DOHH2 (cell line): ENCODE results near the gene SPP2.

Experiments
- H3F3A ChIP-seq: fragments of 200-600 bp; sonication (generic), shearing (Covaris generic); 2 replicates; pipeline ENCODE4 v1.6.0; 2016; ENCODE audit warnings: antibody characterized with exemption, mild to moderate bottlenecking; ENCODE audit not compliant: control insufficient read depth, insufficient read depth
- H3K27ac ChIP-seq: fragments of 200-600 bp; sonication (generic); 2 replicates; pipeline ENCODE4 v1.5.1; 2014; ENCODE audit warnings: low read depth, mild to moderate bottlenecking, low read length, moderate library complexity
- H3K27me3 ChIP-seq: fragments of 200-600 bp; sonication (generic); 2 replicates; pipeline ENCODE4 v1.6.1; 2014; ENCODE audit warnings: mild to moderate bottlenecking, low read length, mixed read lengths; ENCODE audit not compliant: control insufficient read depth
- H3K36me3 ChIP-seq: fragments of 200-600 bp; sonication (generic); 2 replicates; pipeline ENCODE4 v1.6.1; 2014; ENCODE audit warnings: mild to moderate bottlenecking, low read length, moderate library complexity, mixed read lengths; ENCODE audit not compliant: control insufficient read depth
- H3K4me1 ChIP-seq: fragments of 200-600 bp; sonication (generic); 2 replicates; pipeline ENCODE4 v1.6.1; 2014; ENCODE audit warnings: mild to moderate bottlenecking, low read length, mixed read lengths; ENCODE audit not compliant: control insufficient read depth
- H3K4me2 ChIP-seq: fragments of 200-600 bp; sonication (generic); 2 replicates; pipeline ENCODE4 v1.6.0; 2014; ENCODE audit warnings: mild to moderate bottlenecking, low read length, moderate library complexity
- H3K4me3 ChIP-seq: fragments of 200-600 bp; sonication (generic); 2 replicates; pipeline ENCODE4 v1.5.1; 2014; ENCODE audit warnings: mild to moderate bottlenecking, low read length, mixed read lengths
- H3K79me2 ChIP-seq: fragments of 200-600 bp; sonication (generic); 2 replicates; pipeline ENCODE4 v1.6.1; 2014; ENCODE audit warnings: mild to moderate bottlenecking, low read length, mixed read lengths; ENCODE audit not compliant: control insufficient read depth
- H3K9me2 ChIP-seq: fragments of 200-600 bp; sonication (generic); replicated peaks from 2 replicates; pipeline ENCODE4 v1.6.1; 2014; ENCODE audit warnings: mild to moderate bottlenecking, low read length, mixed read lengths; ENCODE audit not compliant: control insufficient read depth
- H3K9me3 ChIP-seq: fragments of 200-600 bp; sonication (generic); 2 replicates; pipeline ENCODE4 v1.6.1; 2014; ENCODE audit warnings: antibody characterized with exemption, low read length, mixed read lengths; ENCODE audit not compliant: control insufficient read depth, insufficient read depth
- H4K20me1 ChIP-seq: fragments of 200-600 bp; sonication (generic); 2 replicates; pipeline ENCODE4 v1.6.0; 2014; ENCODE audit warnings: low read depth, mild to moderate bottlenecking, antibody characterized with exemption, low read length, moderate library complexity; ENCODE audit not compliant: control insufficient read depth, insufficient read depth
- CTCF ChIP-seq: fragments of 200-600 bp; sonication (generic); IDR thresholded peaks from one replicate; pipeline ENCODE4 v1.5.1; 2014; ENCODE audit warnings: antibody characterized with exemption, mild to moderate bottlenecking, low read depth, low read length; ENCODE audit not compliant: poor library complexity, severe bottlenecking
- EZH2phosphoT487 ChIP-seq: fragments of 200-600 bp; sonication (generic); IDR thresholded peaks from 2 replicates; pipeline ENCODE4 v1.6.1; 2017; ENCODE audit warnings: borderline replicate concordance, mild to moderate bottlenecking, antibody characterized with exemption, low read length, moderate library complexity, mixed read lengths

The SPP2 gene

DNA sequence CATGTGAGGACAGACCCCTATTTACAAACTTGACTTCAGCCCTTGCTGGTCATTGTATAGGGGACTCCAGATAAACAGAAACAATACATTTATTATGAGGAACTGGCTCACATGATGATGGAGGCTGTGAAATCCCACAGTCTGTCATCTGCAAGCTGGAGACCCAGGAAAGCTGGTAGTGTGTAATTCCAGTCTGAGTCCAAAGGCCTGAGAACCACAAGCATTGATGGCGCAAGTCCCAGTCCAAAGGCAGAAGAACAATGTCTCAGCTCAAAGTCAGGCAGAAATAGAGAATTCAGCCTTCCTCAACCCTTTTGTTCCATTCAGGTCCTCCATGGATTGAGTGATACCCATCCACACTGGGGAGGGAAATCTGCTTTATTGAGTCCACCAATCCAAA, 28.1 kb upstream of the SPP2 start:
- no peak overlapping the region for H3K4me3 ChIP-seq
- H3K36me3 ChIP-seq = no peaks in the 10 kb centered on the region
- no peak overlapping the region for H3K4me2 ChIP-seq
- no peaks in the 10 kb centered on the region for H3K9me3 ChIP-seq
- no peaks in the 10 kb centered on the region for H3K27me3 ChIP-seq
- H3K79me2 ChIP-seq = no peaks in the 10 kb centered on the region
- no peak for TF ChIP-seq EZH2phosphoT487
- no peak for TF ChIP-seq CTCF
- H4K20me1 ChIP-seq = no peaks in the 10 kb centered on the region
- no peaks in the 10 kb centered on the region for H3K4me1 ChIP-seq
- H3F3A ChIP-seq = no peaks in the 10 kb centered on the region
- no peaks in the 10 kb centered on the region for H3K9me2 ChIP-seq
- H3K27ac ChIP-seq = no peak overlapping the region

DNA sequence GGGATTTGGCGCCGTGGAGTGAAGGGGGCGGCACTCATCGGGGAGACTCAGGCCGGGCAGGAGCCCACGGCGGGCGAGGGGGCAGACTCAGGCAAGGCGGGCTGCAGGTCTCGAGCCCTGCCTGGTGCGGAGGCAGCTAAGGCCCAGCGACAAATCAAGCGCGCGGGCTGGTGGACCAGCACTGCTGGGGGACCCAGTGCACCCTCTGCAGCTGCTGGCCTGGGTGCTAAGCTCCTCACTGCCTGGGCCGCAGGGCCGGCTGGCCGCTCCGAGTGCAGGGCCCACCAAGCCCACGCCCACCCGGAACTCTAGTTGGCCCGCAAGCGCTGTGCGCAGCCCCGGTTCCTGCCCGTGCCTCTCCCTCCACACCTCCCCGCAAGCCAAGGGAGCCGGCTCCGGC, 26.2 kb upstream of the SPP2 start:
- H3K4me3 ChIP-seq = no peak overlapping the region
- H3K4me2 ChIP-seq = no peak overlapping the region
- H3K79me2 ChIP-seq = no peaks in the 10 kb centered on the region
- no peaks in the 10 kb centered on the region for H3F3A ChIP-seq
- H3K9me2 ChIP-seq = no peaks in the 10 kb centered on the region
- H3K4me1 ChIP-seq = no peaks in the 10 kb centered on the region
- H3K36me3 ChIP-seq = no peaks in the 10 kb centered on the region
- no peaks in the 10 kb centered on the region for H3K9me3 ChIP-seq
- H3K27me3 ChIP-seq = no peaks in the 10 kb centered on the region
- TF ChIP-seq CTCF (no peak), EZH2phosphoT487 (no peak)
- no peak overlapping the region for H3K27ac ChIP-seq
- no peaks in the 10 kb centered on the region for H4K20me1 ChIP-seq

DNA sequence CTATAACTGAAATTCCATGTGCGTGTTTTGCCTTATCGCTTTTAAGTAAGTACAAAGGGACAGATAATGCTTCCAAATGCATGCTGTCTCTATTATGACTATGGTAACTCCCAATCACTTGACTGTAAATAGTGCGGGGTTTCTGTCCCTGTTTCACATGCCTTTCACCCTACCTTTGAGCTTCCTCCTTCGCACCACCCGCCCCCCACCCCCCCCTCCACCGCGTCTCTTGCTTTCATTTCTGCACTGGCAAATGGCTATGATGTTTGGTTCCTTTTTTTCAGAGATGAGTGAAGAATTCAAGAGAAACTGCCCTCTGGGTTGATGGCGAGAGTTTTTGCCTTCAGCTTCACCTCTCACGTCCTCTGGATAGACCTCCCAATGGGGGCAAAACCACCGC, 25.0 kb upstream of the SPP2 start:
- H3K27ac ChIP-seq = no peak overlapping the region
- no peak overlapping the region for H3K4me3 ChIP-seq
- H3K36me3 ChIP-seq = no peaks in the 10 kb centered on the region
- TF ChIP-seq CTCF (no peak), EZH2phosphoT487 (no peak)
- no peaks in the 10 kb centered on the region for H4K20me1 ChIP-seq
- no peaks in the 10 kb centered on the region for H3K9me2 ChIP-seq
- no peaks in the 10 kb centered on the region for H3F3A ChIP-seq
- H3K79me2 ChIP-seq = no peaks in the 10 kb centered on the region
- H3K27me3 ChIP-seq = no peaks in the 10 kb centered on the region
- H3K9me3 ChIP-seq = no peaks in the 10 kb centered on the region
- no peaks in the 10 kb centered on the region for H3K4me1 ChIP-seq
- H3K4me2 ChIP-seq = no peak overlapping the region

DNA sequence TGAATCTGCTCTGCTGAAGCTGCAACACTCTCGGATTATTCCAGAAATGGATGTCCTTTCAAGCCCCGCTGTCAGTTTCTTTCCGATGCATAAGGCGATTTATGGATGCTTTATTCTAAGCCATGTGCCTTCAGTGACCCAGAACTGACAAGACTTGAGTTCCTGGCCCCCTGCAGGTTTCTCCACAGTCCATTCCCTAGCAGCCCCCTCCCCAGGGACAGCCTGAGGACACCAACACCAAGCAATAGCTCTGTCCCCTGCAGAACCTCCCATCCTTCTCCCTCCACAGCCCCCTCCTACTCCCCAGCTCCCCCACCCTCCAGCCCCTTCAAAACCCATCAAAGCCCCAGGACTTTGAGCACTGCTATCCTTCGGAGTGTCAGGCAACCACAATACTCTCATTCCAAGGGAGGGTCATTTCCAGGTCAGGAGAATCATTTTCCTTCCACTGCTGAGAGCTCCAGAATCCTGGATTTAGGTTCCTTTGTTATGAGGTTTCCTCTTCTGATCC, 24.6 kb upstream of the SPP2 start:
- no peaks in the 10 kb centered on the region for H4K20me1 ChIP-seq
- H3K36me3 ChIP-seq = no peaks in the 10 kb centered on the region
- H3K9me2 ChIP-seq = no peaks in the 10 kb centered on the region
- H3K4me2 ChIP-seq = no peak overlapping the region
- no peak overlapping the region for H3K27ac ChIP-seq
- H3K4me3 ChIP-seq = no peak overlapping the region
- no peaks in the 10 kb centered on the region for H3K27me3 ChIP-seq
- no peak for TF ChIP-seq EZH2phosphoT487
- TF ChIP-seq CTCF = no peak
- H3K79me2 ChIP-seq = no peaks in the 10 kb centered on the region
- no peaks in the 10 kb centered on the region for H3K9me3 ChIP-seq
- no peaks in the 10 kb centered on the region for H3K4me1 ChIP-seq
- H3F3A ChIP-seq = no peaks in the 10 kb centered on the region
